ENCODE results near the gene ABCC9.

Gene ABCC9

GRCh38 chr12:21774358-21775132 lies 166.7 kb downstream of the ABCC9 start, which contains the start of gene KCNJ8:
Gene KCNJ8 (minus strand): TSS chr12:21774706. CDS start chr12:21773616, 1,090 bp downstream.
- no peak for DNase-seq (ENCODE audit: low read depth in 2 of 2)

- DNase-seq (ENCODE audit: low read depth in 2 of 2), result no peak
Observed at GRCh38 chr12:21773806-21774205, 167.4 kb downstream of the ABCC9 start.

- no peak for DNase-seq (ENCODE audit: low read depth in 2 of 2)
Observed at GRCh38 chr12:21773263-21773741, 167.9 kb downstream of the ABCC9 start.

- DNase-seq (ENCODE audit: low read depth in 2 of 2), result no peak
Observed at GRCh38 chr12:21771311-21771710, 169.9 kb downstream of the ABCC9 start.

- no peak for DNase-seq (ENCODE audit: low read depth in 2 of 2)
Observed at GRCh38 chr12:21769307-21769706, 171.9 kb downstream of the ABCC9 start.

- no peak for DNase-seq (ENCODE audit: low read depth in 2 of 2)
Observed at GRCh38 chr12:21766403-21766802, 174.8 kb downstream of the ABCC9 start.

- DNase-seq (ENCODE audit: low read depth in 2 of 2), result no peak
Observed at GRCh38 chr12:21764950-21765349, 176.3 kb downstream of the ABCC9 start.

GRCh38 chr12:21764065-21764464 lies 177.2 kb downstream of the ABCC9 start:
- DNase-seq (ENCODE audit: low read depth in 2 of 2), result no peak

- no peak for DNase-seq (ENCODE audit: low read depth in 2 of 2)
Observed at GRCh38 chr12:21763531-21763930, 177.7 kb downstream of the ABCC9 start.

- DNase-seq (ENCODE audit: low read depth in 2 of 2), result no peak
Observed at GRCh38 chr12:21759737-21760136, 181.5 kb downstream of the ABCC9 start.

GRCh38 chr12:21757735-21758134 lies 183.5 kb downstream of the ABCC9 start:
- DNase-seq (ENCODE audit: low read depth in 2 of 2), result no peak

- DNase-seq (ENCODE audit: low read depth in 2 of 2), result no peak
Observed at GRCh38 chr12:21756699-21757098, 184.5 kb downstream of the ABCC9 start.

GRCh38 chr12:21751517-21751916 lies 189.7 kb downstream of the ABCC9 start:
- no peak for DNase-seq (ENCODE audit: low read depth in 2 of 2)

Data from stimulated activated CD8-positive, alpha-beta memory T cell treated with anti-CD3 and anti-CD28 coated beads, Interleukin-7, amount 100 ng/mL, for 1 hour (primary cell).